ENCODE data around the gene BMF.

The BMF gene

GRCh38 chr15:40103864-40104271, 4.8 kb downstream of the BMF start:
- DNase-seq (ENCODE audit: low read depth, low spot score): no peak

- no peak for DNase-seq (ENCODE audit: low read depth, low spot score)
Observed at GRCh38 chr15:40102897-40103858, 5.5 kb downstream of the BMF start.

DNA sequence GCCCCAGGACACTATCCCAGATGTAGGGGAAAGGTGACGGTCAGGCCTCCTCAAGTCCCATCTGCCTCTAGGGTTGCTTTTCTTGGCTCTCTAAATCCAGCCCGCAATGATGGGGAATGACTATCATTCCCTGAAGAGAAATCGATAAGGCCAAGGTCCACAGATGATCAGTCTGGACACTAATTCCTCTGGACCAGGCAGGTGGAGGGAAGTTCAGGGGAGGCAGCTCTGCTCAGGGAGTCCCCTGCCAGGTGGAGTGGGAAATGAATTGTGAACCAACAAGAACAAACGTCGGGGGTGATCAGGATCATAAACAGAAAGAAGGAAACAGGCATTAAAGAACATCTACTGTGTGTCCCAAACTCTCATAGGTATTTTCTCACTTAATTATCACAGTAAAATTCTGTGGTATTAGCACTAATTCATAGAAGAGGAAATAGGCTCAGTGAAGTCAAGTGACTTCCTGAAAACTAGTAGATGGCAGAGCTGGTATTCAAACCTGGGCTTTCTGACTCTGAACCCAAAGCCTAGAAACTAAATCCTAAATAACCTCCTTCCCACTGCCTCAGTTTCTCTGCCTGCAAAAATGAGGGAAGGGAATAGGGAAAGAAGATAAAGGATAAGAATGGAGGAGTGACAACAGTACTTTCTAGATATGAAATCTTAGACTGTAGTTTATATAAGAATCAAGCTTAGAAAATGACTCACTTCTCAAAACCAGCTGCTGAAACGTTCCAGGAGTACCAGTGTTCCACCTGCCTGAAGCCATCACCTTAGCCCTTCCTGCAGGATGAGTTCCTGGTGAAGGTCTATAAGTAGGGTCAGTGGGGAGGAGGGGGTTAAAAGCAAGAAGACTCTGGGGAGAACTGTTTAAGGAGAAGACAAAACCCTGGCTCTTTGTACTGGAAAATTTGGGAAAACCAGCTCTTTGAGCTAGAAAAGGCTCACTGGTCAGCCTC, 7.5 kb downstream of the BMF start:
- no peak for DNase-seq (ENCODE audit: low read depth, low spot score)

GRCh38 chr15:40100123-40100946, 8.3 kb downstream of the BMF start:
- no peak for DNase-seq (ENCODE audit: low read depth, low spot score)

- peak; percentile 63 for DNase-seq (ENCODE audit: low read depth, low spot score)
Observed at GRCh38 chr15:40098489-40099261, 10.0 kb downstream of the BMF start.

DNA sequence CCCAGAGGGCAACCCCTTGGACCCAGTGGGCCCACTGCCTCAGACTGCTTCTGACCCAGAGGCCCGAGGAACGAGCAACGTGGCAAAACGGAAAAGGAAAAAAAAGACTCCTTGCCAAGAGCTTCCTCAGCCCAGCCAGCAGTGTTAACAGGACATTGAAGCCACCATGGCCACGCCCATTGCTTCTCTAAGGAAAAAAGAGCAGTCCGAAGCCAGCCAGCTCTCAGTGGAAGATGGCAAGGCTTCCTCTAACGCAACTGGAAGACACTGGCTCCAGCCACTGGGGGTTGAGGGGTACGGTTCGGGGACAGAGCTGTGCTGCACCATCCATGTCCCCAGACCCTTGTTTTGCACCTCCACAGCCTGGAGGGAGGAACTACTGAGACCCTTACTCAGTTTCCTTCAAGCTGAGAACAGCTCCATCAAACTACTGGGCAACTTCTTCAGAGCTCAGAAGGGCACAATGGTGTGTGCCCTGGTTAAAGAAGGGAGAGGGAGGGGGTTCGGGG, 10.7 kb downstream of the BMF start:
- DNase-seq (ENCODE audit: low read depth, low spot score): no peak

GRCh38 chr15:40097096-40097967, 11.3 kb downstream of the BMF start:
- no peak for DNase-seq (ENCODE audit: low read depth, low spot score)

DNA sequence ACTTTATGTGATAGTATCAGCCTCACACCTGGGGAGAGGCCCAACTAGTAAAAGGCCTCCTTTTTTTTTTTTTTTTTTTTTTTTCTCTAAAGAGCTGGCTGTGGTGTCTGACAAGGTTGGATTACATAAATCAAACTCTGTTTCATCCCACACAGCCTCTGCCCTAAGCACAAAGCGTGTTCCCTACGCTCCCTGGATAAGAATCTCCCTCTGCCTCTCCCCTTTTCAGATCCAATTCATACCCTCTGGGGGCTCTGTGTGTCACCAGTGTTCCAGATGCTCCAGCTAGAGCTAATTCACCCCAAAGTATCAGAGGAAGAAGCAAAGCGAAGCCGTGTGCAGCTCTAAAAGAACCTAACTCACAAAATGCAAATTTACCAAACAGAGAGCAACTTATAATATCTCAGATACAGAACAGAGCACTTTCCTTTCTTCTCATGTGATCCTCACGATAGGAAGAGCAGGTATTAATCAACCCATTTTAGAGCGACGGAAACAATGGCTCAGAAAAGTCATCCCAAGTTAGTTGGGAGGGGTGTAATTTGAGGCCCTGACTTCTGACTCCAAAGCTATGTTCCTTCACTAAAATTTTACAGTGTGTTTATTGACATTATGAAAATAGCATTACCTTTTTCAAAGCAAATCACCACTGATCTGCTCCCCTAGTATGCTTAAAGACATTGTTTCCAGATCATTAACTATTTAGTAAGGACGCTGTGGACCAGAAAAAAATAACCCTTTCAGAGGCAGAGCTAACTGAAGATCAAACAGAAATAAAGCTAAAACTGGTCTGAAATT, 12.4 kb downstream of the BMF start:
- DNase-seq (ENCODE audit: low read depth, low spot score): no peak

- no peak for DNase-seq (ENCODE audit: low read depth, low spot score)
Observed at GRCh38 chr15:40095371-40096093, 13.1 kb downstream of the BMF start.

GRCh38 chr15:40094156-40094555, 14.5 kb downstream of the BMF start:
- no peak for DNase-seq (ENCODE audit: low read depth, low spot score)

DNA sequence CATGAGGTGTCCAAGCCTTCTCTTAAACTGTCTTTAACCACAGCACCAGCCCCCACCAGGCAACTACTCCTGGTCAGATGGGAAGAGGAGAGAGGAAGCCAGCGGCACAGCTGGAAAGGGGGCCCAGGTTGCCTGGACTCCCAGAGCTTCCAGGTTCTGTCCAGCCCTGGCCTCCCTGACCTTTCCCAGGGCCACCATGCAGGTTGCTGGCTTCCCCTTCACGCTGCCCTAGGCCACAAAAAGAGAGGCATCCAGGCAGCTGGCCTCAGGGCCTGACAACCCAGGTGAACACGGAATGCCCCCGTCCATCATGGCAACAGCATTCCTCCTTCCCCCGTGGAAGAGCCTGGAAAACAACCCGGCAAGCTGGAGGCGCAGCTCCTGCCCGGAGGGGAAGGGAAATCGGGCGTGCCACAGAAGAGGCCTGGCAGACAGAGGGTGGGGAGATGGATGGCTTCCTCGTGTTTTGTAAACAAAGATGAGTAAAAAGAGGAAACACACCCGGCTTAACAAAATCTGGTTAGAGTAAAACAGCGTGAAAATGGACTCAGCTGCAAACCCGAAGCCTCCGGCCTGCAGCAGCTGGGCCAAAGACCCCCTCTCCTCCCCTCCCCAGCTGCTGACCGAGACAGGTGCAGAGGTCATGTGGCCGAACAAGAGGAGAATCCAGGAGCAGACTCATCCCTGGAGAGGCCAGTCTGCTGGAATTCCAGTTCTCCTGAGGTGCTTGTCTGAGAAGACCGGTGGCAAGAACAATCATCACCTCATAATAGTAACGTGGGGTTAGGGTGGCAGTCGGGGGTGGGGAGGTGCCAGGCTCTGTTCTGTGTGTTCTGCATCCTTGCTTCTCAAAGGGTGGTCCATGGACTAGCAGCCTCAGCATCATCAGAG, 15.5 kb downstream of the BMF start:
- no peak for DNase-seq (ENCODE audit: low read depth, low spot score)

DNA sequence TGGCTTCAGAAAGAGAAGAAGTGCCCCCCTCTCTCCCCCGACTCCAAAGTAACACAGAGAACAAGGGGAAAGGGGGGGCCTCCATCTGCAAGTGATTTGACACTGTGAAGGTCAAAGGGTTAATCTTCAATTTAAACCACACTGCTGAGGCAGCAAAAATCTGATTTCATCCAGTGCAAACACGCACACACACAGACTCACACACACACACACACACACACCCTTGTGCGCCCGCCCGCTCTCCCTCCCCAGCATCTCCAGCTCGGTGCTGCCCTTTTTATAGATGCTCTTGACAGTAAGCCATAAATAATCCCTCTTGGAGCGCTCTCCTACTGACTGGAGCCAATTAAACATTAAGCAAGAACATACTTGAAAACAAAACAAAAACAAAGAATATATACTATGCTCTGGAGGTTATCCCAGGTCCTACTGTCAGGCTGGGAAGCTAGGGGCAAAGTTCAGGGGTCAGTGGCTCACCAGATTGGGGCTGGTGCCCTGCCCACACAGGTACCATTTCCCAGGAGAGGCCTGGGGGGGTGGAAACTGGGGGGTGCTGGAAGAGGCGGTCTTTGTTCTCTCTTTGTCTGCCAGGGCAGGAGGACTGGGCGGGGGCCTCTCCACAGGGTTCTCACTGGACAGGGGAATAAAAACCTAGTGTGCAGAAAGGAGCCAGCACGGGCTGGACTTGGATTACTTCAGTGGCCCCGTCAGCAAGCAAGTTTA, 16.3 kb downstream of the BMF start:
- DNase-seq (ENCODE audit: low read depth, low spot score): peak; percentile 89

DNA sequence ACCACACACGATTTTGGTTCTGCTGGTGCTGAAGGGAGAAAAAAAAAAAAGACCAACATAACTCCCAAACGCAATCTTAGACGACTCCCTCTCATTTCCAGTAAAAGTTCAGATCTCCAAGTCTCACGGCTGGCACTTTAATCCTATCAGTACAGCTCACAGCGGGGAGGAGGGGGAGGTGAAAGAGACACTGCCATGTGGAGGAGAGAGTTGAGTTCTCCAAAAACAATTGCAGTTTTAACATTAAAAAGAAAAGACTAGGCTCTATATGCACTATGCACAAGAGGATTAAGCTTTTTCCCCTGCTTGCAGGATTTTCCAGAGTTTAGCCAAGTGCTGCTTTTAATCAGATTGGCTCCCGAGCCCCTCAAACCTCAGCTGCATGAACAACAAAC, 16.8 kb downstream of the BMF start:
- DNase-seq (ENCODE audit: low read depth, low spot score): peak; percentile 52

DNA sequence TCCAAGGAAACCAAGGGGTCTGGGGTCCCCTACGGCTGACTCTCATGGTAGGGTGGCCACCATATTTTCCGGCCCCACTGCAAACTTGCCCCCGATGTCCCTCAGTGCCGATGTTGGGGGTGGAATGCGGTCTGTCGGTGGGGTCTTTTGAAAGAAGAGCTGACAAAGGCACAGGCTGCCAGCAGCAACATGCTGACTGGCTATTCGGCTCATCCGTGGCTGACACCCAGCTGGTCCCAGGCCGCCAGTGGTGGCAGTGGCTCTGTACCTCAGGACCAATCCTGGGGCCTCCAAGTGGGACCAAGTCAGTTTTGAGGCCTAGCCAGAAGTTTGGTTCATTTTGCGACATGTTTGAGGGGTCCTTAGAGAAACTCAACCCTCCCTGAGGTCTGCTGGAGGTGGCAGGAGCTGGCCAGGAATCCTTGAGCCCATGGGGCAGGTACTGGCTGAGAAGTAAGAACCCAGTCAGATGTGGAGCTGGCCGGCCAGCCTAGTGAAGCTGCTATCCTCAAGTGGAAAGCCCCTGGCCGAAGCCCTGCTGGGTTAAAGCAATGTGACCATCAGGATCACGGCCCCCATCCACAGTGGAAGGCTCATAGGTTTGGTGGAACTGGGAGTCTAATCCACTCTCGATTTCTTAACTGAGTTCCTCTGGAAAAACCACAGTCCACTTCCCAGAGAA, 17.8 kb downstream of the BMF start:
- DNase-seq (ENCODE audit: low read depth, low spot score): no peak

- DNase-seq (ENCODE audit: low read depth, low spot score): no peak
Observed at GRCh38 chr15:40088929-40089755, 19.5 kb downstream of the BMF start.

Measured in brain pericyte (primary cell).